Activated CD4-positive, alpha-beta T cell treated with anti-CD3 and anti-CD28 coated beads, Interleukin-10, Interleukin-2, amounts not matched to agents 100 ng/mL and 50 ng/mL, durations not matched to agents 16 hours and 8 hours (primary cell): ENCODE data around the gene AMIGO1.

Experiments used
- DNase-seq: peaks from one replicate; pipeline ENCODE4 v3.0.0-alpha.2; 2020

Gene AMIGO1

GRCh38 chr1:109500941-109501381 lies 8.6 kb downstream of the AMIGO1 start:
- no peak for DNase-seq

GRCh38 chr1:109499661-109500536 lies 9.6 kb downstream of the AMIGO1 start:
- peak; percentile 57 for DNase-seq

- no peak for DNase-seq
Observed at GRCh38 chr1:109499081-109499480, 10.4 kb downstream of the AMIGO1 start.

GRCh38 chr1:109498161-109498801 lies 11.2 kb downstream of the AMIGO1 start:
- peak; percentile 18 for DNase-seq

GRCh38 chr1:109497449-109498160 lies 11.9 kb downstream of the AMIGO1 start:
- no peak for DNase-seq

- DNase-seq = no peak
Observed at GRCh38 chr1:109495738-109496137, 13.8 kb downstream of the AMIGO1 start.

GRCh38 chr1:109493805-109494539 lies 15.6 kb downstream of the AMIGO1 start, which contains the start of gene CYB561D1:
TSS of gene CYB561D1 (plus strand) at chr1:109494094. CDS start at chr1:109494140, 46 bp downstream.
- DNase-seq = peak; percentile 92

- DNase-seq = no peak
Observed at GRCh38 chr1:109493227-109493626, 16.3 kb downstream of the AMIGO1 start.

- DNase-seq = no peak
Observed at GRCh38 chr1:109492779-109493178, 16.7 kb downstream of the AMIGO1 start.

- DNase-seq = no peak
Observed at GRCh38 chr1:109491372-109491771, 18.2 kb downstream of the AMIGO1 start.

GRCh38 chr1:109490934-109491302 lies 18.6 kb downstream of the AMIGO1 start:
- DNase-seq = no peak

- DNase-seq = peak; percentile 70
Observed at GRCh38 chr1:109490029-109490933, 19.2 kb downstream of the AMIGO1 start.

GRCh38 chr1:109488696-109489095 lies 20.8 kb downstream of the AMIGO1 start:
- no peak for DNase-seq

GRCh38 chr1:109488201-109488600 lies 21.3 kb downstream of the AMIGO1 start:
- DNase-seq = no peak

- DNase-seq = no peak
Observed at GRCh38 chr1:109487261-109487660, 22.3 kb downstream of the AMIGO1 start.

GRCh38 chr1:109485001-109485400 lies 24.5 kb downstream of the AMIGO1 start:
- peak; percentile 15 for DNase-seq

- DNase-seq = no peak
Observed at GRCh38 chr1:109484519-109484975, 25.0 kb downstream of the AMIGO1 start.

GRCh38 chr1:109483672-109484518 lies 25.6 kb downstream of the AMIGO1 start, which contains the start of gene ATXN7L2:
TSS of gene ATXN7L2 (plus strand) at chr1:109483905. CDS start at chr1:109483954, 49 bp downstream.
- DNase-seq = peak; percentile 96

- peak; percentile 34 for DNase-seq
Observed at GRCh38 chr1:109482791-109483671, 26.5 kb downstream of the AMIGO1 start.
